ENCODE measurements around the gene C10orf95.

DNA sequence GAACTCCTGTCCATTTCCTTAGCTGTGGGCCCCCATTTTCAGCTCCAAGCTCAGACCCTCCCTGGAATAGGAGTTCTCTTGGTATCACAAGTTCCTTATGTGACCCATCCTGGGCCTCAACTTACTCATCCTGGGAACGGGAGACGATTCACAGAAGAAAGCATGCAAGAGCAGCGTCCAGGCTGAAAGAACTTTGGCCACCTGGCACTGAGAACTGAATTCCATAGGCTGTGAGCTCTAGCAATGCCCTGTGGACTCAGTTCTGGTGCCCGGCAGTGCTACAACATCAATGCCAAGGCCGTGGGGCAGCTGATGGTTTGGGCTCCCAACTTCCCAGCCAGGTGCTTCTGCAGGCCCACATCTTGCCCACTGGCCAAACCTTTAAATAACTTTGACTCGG is 15.0 kb downstream of the C10orf95 start:
- TF ChIP-seq ZNF274 (CRISPR knock-in tag; IDR thresholded peaks at IDR 0.05) (no peak), CTCF (CRISPR knock-in tag; IDR thresholded peaks at IDR 0.05) (no peak), MAFK (conservative IDR thresholded peaks at IDR 0.05 in 1 of 2, IDR thresholded peaks at IDR 0.05 in 1 of 2; ENCODE audit: low read length in 2 of 2) (no peak), CBX5 (CRISPR knock-in tag; IDR thresholded peaks at IDR 0.05; ENCODE audit: borderline replicate concordance) (no peak), FOXA1 (IDR thresholded peaks at IDR 0.05) (no peak), FOXA1 (CRISPR knock-in tag; IDR thresholded peaks at IDR 0.05) (no peak), POLR2A (IDR thresholded peaks at IDR 0.05; ENCODE audit: insufficient read depth in 1 of 2, low read depth in 2 of 2, low read length in 2 of 2) (no peak), KLF6 (CRISPR knock-in tag; IDR thresholded peaks at IDR 0.05) (no peak), JUNB (CRISPR knock-in tag; IDR thresholded peaks at IDR 0.05; ENCODE audit: borderline replicate concordance) (no peak)
- TF ChIP-seq, protein P1, sequence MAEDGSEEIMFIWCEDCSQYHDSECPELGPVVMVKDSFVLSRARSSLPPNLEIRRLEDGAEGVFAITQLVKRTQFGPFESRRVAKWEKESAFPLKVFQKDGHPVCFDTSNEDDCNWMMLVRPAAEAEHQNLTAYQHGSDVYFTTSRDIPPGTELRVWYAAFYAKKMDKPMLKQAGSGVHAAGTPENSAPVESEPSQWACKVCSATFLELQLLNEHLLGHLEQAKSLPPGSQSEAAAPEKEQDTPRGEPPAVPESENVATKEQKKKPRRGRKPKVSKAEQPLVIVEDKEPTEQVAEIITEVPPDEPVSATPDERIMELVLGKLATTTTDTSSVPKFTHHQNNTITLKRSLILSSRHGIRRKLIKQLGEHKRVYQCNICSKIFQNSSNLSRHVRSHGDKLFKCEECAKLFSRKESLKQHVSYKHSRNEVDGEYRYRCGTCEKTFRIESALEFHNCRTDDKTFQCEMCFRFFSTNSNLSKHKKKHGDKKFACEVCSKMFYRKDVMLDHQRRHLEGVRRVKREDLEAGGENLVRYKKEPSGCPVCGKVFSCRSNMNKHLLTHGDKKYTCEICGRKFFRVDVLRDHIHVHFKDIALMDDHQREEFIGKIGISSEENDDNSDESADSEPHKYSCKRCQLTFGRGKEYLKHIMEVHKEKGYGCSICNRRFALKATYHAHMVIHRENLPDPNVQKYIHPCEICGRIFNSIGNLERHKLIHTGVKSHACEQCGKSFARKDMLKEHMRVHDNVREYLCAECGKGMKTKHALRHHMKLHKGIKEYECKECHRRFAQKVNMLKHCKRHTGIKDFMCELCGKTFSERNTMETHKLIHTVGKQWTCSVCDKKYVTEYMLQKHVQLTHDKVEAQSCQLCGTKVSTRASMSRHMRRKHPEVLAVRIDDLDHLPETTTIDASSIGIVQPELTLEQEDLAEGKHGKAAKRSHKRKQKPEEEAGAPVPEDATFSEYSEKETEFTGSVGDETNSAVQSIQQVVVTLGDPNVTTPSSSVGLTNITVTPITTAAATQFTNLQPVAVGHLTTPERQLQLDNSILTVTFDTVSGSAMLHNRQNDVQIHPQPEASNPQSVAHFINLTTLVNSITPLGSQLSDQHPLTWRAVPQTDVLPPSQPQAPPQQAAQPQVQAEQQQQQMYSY (CRISPR knock-in tag; IDR thresholded peaks at IDR 0.05), result no peak
